ENCODE results near the gene HACD3.
"Not testable (repeated sequence)": the region's sequence is repeated elsewhere in the genome, so short reads cannot be mapped to it uniquely, and the experiment has no call there.

HACD3 gene

DNA sequence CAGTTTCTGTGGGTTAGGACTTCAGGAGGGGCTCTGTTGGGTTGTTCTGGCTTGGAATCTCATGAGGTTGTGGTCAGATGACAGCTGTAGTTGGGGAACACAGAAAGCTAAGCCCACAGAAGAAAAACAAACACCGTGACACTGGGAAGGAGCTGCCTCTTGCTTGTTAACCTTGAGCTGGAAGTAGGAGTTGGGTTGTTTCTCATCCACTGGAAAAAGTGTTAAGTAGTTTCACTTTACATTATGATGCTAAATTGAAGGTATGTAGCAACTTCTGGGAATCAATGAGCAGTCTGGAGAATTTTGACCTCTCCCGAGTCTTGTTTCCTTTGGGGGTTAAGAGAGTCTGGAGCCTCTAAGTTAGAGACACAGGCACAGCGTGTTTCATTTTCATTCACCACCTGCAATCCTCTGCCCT, 20.4 kb downstream of the HACD3 start:
- DNase-seq (ENCODE audit: low read depth), result peak; percentile 45

GRCh38 chr15:65551183-65551582, 20.9 kb downstream of the HACD3 start:
- DNase-seq (ENCODE audit: low read depth), result no peak

GRCh38 chr15:65552851-65553250, 22.6 kb downstream of the HACD3 start:
- not testable (repeated sequence) for DNase-seq (ENCODE audit: low read depth)

DNA sequence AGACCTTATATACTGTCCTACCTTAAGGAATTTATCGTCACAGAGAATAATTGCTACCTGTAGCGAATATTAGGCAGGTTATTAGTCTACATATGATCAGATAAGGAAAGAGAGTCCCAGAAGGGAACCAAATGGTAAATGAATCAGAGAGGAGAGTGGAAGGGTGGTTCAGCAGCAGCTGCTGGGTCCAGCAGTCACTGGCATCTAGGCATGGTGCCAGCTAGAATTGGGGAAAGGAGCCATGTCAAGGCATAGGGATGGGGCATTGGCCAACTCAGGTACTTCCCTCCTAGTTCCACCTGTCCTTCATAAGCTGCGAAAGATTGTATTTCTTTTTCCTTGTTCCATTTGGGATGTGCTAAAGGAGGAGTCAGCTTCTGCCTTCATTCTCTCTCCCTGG, 23.4 kb downstream of the HACD3 start:
- no peak for DNase-seq (ENCODE audit: low read depth)

DNA sequence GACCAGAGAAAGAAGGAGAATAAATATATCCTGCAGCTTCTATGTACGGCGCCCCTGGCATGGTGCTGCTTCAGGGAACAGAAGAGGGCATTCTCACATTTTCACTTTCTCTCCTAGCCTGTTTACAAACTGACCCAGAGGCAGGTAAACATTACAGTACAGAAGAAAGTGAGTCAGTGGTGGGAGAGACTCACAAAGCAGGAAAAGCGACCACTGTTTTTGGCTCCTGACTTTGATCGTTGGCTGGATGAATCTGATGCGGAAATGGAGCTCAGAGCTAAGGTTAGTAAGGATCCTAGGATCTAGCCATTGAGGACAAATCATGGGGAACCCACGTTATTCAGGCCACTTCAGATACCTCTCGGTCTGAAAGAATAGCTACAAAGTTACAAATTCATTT, 26.4 kb downstream of the HACD3 start:
- no peak for DNase-seq (ENCODE audit: low read depth)

DNA sequence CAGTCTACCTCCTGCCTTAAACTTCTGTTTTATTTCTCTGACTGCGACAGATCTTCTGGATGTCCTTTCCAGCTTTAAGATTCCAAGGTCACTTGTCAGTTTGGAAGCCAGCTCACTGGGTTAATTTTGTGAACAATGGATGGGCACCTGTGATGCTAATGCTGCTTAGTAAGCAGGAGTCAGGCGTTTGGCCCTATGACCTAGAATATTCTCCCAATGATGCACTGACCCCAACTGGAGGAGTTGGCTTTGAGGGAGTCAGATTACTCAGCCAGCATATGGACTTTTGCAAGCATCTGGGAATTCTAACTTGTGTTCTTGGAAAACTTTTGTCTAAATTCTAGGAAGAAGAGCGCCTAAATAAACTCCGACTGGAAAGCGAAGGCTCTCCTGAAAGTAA, 28.1 kb downstream of the HACD3 start:
- peak; percentile 31 for DNase-seq (ENCODE audit: low read depth)

DNA sequence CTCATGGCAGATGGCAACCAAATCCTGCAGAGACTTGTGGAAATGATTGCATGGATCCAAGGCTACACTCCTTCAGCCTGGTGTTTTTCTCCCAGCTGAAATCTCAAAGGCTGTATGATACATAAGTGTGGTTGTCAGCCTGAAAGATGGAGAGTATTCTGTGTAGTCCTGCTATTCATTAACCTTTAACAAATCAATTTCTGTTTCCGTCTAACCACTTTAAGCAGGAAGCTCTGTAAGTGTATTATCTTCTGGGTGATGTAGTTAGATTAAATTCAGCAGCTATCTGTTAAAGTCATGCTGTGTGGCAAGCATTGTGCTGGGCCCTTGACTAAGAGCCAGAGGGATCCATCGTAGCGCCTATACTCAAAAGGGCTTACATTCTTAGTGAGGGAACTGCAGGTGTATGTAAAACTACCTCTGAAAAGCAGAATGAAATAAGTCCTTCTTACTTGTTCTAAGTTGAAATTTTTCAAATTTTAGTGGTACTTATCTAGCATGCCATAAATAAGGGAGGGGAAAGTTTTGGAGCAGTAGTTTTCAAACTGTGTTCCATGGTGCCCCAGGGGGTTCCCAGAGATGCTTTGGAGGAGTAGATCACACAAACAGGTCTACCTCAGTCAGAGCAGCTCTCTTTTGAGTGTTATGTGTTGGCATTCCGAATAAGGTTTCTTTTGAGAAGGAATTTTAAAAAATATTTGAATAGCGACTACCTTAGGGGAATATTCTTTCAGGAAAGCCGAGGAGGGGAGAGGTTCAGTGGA, 28.9 kb downstream of the HACD3 start:
- DNase-seq (ENCODE audit: low read depth), result no peak

DNA sequence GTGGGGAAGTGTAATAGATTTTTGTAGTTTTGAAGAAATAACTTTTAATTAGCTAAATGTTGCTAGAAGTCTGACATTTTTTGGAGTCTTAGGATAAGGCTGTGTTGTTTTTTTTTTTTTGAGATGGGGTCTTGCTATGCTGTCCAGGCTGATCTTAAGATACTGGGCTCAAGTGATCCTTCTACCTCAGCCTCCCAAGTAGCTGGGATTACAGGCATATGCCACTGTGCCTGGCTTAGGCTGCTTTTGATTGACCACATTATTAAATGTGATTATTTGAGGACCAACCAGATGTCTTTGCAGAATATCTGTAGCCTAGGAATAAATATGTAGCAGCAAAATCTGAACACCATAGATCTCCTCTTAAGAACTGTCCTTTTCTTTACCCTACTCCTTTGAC, 29.7 kb downstream of the HACD3 start:
- no peak for DNase-seq (ENCODE audit: low read depth)

DNA sequence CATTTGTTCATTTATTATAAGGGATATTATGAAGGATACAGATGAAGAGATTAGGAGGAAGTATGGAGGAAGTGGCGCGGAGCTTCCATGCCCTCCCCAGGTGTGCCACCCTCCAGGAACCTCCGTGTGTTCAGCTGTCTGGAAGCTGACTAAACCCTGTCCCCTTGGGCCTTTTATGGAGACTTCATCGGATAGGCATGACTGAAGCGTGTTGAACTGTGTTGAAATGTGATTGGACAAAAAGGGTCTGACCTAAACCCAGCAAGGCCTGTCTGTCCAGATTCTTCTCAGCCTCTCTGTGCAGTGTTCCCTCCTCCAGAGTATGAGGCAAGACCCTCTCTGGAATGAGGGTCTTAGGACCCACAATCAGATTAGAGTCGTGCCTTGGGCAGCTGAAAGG, 31.7 kb downstream of the HACD3 start:
- DNase-seq (ENCODE audit: low read depth), result no peak

DNA sequence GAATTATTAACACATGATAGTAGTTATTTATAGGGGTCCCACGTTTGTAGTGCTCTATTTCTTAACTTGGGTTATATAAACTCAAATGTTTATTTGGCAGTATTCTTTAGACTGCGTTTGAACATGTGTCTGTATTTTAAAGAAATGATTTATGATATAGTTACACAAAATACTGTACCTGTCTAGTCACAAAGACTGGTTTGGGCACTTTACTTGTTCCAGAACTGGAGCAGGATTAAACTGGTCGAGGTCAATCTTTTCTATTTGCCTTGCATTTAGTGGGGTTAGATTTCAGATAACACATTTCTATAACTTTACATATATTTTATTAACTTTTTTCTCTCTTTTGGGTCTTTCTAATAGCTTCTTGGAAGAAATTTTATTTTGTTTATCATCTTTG, 39.5 kb downstream of the HACD3 start:
- DNase-seq (ENCODE audit: low read depth), result no peak

GRCh38 chr15:65571971-65572370, 41.7 kb downstream of the HACD3 start:
- DNase-seq (ENCODE audit: low read depth), result no peak

DNA sequence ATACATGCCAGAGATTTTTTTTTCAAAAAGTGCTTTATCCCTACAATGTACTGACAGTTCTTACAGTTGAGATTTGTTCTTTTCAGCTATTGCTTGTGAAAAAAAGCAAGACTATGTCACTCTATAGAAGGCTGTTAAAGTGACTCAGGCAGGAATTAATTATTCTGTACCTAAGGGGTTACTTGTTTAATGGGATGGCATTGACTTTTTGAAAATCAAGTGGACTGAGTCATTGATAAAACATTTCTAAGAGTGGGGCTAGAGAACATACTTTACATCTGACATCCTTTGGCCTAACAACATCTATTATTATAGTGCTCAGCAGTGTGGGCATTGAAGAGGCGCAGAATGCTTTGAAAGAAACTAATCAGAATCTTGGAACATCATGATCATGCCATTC, 46.4 kb downstream of the HACD3 start:
- peak; percentile 31 for DNase-seq (ENCODE audit: low read depth)

DNA sequence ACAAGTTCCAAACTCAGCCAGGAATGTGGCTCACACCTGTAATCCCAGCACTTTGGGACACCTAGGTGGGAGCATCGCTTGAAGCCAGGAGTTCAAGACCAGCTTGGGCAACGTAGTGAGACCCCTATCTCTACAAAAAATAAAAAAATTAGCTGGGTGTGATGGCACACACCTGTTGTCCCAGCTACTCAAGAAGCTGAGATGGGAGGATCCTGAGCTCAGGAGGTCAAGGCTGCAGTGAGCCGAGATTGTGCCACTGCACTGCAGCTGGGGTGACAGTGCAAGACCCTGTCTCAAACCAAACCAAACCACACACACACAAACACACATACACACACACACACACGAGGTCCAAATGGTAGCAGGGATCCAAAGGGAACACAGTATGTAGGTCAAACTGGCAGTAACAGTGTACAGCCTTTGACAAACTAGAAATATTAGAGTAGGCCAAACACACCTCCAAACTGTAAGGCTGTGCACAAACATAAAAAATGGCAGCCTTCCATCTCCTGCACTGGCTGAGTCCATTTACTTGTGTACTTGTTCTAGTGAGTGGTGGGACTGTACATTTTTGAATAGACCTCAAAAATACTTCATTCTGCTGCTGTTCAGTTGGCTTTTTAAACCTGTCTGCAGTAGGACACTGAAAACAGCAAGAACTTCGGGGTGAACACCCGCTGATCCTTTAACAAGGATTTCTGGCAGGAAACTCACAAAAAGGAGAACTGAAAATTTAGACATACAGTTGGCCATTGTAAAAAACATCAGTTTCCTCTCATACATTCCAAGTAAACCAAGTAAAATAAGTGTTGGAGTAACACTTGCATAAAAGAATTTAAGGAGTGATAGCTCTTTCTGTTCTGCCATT, 47.1 kb downstream of the HACD3 start:
- DNase-seq (ENCODE audit: low read depth), result no peak

- no peak for DNase-seq (ENCODE audit: low read depth)
Observed at GRCh38 chr15:65578904-65579728, 48.9 kb downstream of the HACD3 start.

DNA sequence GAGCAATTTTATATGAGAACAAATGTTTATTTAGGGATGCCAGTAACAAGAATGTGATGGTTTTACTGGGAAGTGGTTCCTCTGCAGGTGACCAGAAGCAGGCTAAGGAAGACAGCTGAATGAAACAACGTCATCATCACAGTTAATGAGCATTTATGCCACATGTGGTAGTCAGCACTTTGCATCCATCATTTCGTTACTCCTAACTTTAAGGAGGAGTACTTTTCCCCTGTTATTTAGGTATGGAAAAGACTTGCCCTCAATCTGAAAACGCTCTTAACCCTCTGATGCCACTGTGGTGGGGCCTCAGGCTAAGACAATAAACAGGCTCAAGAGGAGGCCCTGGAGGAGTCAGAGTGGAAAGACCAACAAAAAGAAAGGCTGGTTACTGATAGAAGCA, 49.5 kb downstream of the HACD3 start:
- DNase-seq (ENCODE audit: low read depth), result no peak

GRCh38 chr15:65580287-65580686, 50.0 kb downstream of the HACD3 start:
- peak; percentile 71 for DNase-seq (ENCODE audit: low read depth)

- DNase-seq (ENCODE audit: low read depth), result no peak
Observed at GRCh38 chr15:65583701-65584100, 53.4 kb downstream of the HACD3 start.

DNA sequence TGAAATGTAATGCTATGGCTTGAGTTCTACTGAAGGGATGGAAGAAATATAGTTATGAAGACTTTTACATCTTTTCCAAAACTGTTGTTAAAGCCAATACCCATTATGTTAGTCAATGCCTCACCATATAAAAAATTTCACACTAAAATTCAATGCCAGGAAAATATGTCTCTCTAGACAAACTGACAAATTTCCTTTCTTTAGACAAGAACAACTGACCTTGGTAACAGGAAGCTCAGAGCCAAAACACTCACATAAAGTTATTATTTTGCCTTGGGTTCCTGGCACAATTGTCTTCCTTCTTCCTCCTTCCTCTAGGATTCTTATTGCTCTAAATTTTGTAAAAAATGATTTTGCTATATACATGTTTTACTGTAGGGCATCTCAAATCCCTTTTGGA, 54.0 kb downstream of the HACD3 start:
- DNase-seq (ENCODE audit: low read depth), result no peak

DNA sequence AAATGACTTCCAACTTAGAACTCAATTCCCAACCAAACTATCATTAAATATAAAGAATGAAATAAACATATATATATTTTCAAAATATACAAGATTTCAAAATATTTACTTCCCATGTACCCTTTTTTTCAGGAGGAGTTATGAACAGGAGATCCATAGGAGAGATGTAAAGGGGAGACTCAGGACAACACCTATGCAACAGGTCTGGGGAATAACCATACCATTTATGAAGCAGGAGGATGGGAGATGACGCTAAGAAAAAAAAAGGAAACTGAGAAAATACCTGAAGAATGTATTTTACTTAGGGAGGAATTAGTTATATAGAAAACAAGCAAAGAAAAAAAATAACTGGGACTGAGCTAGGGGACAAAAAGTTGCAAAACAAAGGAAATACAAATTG, 56.8 kb downstream of the HACD3 start:
- DNase-seq (ENCODE audit: low read depth), result no peak

DNA sequence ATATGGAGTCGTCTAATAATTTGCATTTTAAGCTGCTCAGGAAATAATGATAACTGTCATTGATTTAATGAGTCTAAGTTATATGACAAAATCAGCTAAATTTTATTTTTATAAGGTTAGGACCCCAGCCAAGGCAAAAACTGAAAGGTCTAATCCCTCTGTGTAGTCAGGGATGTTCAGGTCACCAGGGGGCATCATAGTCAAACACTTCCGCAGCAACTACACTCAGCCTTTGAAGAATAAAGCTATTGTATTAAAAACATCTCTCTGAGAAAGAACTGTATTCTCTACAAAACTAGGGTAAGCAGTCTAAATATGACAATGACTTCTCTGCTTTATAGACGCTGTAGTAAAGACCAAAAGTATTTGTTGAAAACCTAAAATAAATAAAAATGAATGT, 65.7 kb downstream of the HACD3 start:
- DNase-seq (ENCODE audit: low read depth), result no peak

- DNase-seq (ENCODE audit: low read depth), result no peak
Observed at GRCh38 chr15:65598468-65598867, 68.2 kb downstream of the HACD3 start.

DNA sequence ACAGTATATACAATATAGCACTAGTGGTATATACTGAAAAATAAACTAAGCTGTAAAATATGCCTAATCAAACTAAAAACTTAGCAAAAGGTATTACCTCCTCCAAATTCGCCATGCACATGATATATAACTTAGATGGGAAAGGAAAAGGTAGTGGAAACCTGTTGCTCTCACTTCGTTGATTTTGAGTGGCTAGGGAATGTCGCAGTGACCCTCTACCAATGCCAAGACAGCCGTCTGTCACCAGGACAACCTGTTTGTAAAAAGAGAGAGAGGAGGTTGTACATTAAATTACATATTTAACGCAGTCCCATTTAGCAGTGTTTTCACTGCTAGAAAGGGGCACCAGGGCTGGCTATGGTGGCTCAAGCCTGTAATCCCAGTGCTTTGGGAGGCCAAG, 69.4 kb downstream of the HACD3 start:
- DNase-seq (ENCODE audit: low read depth), result no peak

DNA sequence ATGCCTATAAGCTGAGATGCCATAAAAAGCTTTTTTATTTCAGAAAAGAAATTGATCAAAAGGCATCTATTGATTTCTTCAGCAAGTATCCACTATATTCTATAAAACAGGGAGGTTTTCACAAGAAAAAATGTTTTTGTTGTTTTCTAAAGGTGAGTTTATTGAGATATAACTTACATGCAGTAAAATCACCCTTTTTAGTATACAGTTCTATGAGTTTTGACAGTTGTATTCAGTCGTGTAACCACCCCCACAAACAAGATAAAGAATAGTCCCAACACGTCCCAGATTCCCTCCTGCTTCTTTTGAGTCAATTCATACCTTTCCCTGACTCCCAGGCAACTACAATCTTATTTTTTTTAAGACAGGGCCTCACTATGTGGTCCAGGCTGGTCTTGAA, 72.9 kb downstream of the HACD3 start:
- DNase-seq (ENCODE audit: low read depth), result no peak
